ENCODE measurements around the gene PAFAH2.

PAFAH2 gene

DNA sequence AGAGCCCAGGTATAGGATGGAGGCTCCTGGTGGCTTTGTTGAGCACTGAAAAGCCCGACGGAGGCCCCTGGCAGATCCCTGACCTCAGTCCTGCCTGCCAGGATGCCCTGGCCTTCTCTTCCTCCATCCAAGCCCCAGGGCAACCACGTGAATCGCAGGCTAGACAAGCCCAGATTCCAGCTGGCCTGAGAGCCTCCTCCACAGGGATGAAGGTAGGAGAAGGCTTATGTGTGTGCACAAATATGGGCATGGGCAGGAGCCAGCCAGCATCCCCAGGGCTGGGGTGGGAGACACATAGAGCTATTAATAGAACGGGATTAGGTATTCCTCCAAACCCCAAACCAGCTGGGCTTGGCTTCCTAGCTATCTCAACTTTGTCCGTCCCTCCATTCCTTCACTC lies 19.7 kb upstream of the PAFAH2 start:
- Histone ChIP-seq H3K9ac (ENCODE audit: low read length) (no peak overlapping the region), H3K4me1 (ENCODE audit: low read length) (peaks cover 6% of the 10 kb centered on the region; the same call in 1 of the 2 replicates), H3F3A (ENCODE audit: insufficient read depth, low read length) (no peaks in the 10 kb centered on the region), H3K9me3 (replicated peaks; ENCODE audit: insufficient read depth, low read length) (no peaks in the 10 kb centered on the region), H3K27ac (ENCODE audit: low read length) (no peak overlapping the region), H3K36me3 (replicated peaks; ENCODE audit: insufficient read depth, low read length) (no peaks in the 10 kb centered on the region), H2AFZ (ENCODE audit: low read length) (no peak overlapping the region), H3K9me2 (replicated peaks; ENCODE audit: insufficient read depth, low read length) (no peaks in the 10 kb centered on the region), H3K79me2 (ENCODE audit: low read length) (no peaks in the 10 kb centered on the region), H4K20me1 (ENCODE audit: insufficient read depth, low read length) (no peaks in the 10 kb centered on the region), H3K4me3 (ENCODE audit: low read length) (no peak overlapping the region), H3K4me2 (ENCODE audit: low read depth, low read length) (no peak overlapping the region), H3K27me3 (replicated peaks; ENCODE audit: insufficient read depth, low read length) (no peaks in the 10 kb centered on the region)
- DNase-seq = no peak
- TF ChIP-seq CTCF (IDR thresholded peaks at IDR 0.05; ENCODE audit: low read length) (no peak), EZH2 (optimal IDR thresholded peaks at IDR 0.05; ENCODE audit: low read depth, low read length) (no peak), EZH2phosphoT487 (IDR thresholded peaks at IDR 0.05; ENCODE audit: low read length) (no peak)

- no peak overlapping the region for H3K9ac ChIP-seq (ENCODE audit: low read length)
- DNase-seq = no peak
- H3K4me1 ChIP-seq (ENCODE audit: low read length) = peaks cover 6% of the 10 kb centered on the region; the same call in 1 of the 2 replicates
- H2AFZ ChIP-seq (ENCODE audit: low read length) = no peak overlapping the region
- no peak overlapping the region for H3K4me3 ChIP-seq (ENCODE audit: low read length)
- H3K36me3 ChIP-seq (replicated peaks; ENCODE audit: insufficient read depth, low read length) = no peaks in the 10 kb centered on the region
- no peak for TF ChIP-seq EZH2 (optimal IDR thresholded peaks at IDR 0.05; ENCODE audit: low read depth, low read length)
- TF ChIP-seq CTCF (IDR thresholded peaks at IDR 0.05; ENCODE audit: low read length) = no peak
- TF ChIP-seq EZH2phosphoT487 (IDR thresholded peaks at IDR 0.05; ENCODE audit: low read length) = no peak
- H3K9me2 ChIP-seq (replicated peaks; ENCODE audit: insufficient read depth, low read length) = no peaks in the 10 kb centered on the region
- H4K20me1 ChIP-seq (ENCODE audit: insufficient read depth, low read length) = no peaks in the 10 kb centered on the region
- no peak overlapping the region for H3K27ac ChIP-seq (ENCODE audit: low read length)
- H3K79me2 ChIP-seq (ENCODE audit: low read length) = no peaks in the 10 kb centered on the region
- no peaks in the 10 kb centered on the region for H3K9me3 ChIP-seq (replicated peaks; ENCODE audit: insufficient read depth, low read length)
- H3F3A ChIP-seq (ENCODE audit: insufficient read depth, low read length) = no peaks in the 10 kb centered on the region
- H3K27me3 ChIP-seq (replicated peaks; ENCODE audit: insufficient read depth, low read length) = no peaks in the 10 kb centered on the region
- H3K4me2 ChIP-seq (ENCODE audit: low read depth, low read length) = no peak overlapping the region
Measured at GRCh38 chr1:26016953-26017545, 19.2 kb upstream of the PAFAH2 start.

DNA sequence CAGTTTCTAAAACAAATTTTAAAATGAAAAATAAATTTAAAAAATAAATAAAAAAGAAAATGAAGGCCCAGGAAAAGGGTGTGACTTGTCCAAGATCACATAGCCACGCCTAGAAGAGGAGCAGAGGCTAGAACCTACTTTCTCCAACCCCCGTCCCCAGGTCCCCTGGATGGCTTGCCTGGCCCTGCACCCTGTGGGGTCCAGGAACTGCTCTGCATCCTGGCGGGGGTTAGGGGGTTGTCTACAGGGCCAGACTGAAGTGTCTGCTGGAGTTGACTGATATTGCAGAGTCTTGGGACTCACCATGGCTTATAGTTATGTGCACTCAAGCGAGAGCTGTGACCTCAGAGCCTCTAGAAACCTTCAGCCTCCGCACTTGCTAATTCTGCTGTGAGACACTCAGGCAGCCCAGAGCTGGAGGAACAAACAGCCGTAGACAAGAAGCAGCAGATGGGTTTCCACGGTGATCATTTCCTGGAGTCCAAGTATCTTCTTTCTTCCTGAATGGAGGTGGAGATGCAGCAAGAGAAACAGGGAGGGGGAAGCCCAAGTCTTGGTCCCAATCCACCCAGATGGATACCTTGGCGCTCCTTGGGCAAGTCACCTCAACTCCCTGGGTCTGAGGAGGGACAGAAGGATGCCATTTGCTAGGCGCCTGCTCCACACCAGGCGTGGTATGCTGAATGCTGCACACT lies 18.5 kb upstream of the PAFAH2 start:
- Histone ChIP-seq H3K4me1 (ENCODE audit: low read length) (peaks cover 6% of the 10 kb centered on the region; the same call in 1 of the 2 replicates), H3K79me2 (ENCODE audit: low read length) (no peaks in the 10 kb centered on the region), H3F3A (ENCODE audit: insufficient read depth, low read length) (no peaks in the 10 kb centered on the region), H4K20me1 (ENCODE audit: insufficient read depth, low read length) (no peaks in the 10 kb centered on the region), H3K4me2 (ENCODE audit: low read depth, low read length) (no peak overlapping the region), H3K36me3 (replicated peaks; ENCODE audit: insufficient read depth, low read length) (no peaks in the 10 kb centered on the region), H3K9ac (ENCODE audit: low read length) (no peak overlapping the region), H2AFZ (ENCODE audit: low read length) (no peak overlapping the region), H3K27me3 (replicated peaks; ENCODE audit: insufficient read depth, low read length) (no peaks in the 10 kb centered on the region), H3K4me3 (ENCODE audit: low read length) (no peak overlapping the region), H3K9me3 (replicated peaks; ENCODE audit: insufficient read depth, low read length) (no peaks in the 10 kb centered on the region), H3K27ac (ENCODE audit: low read length) (no peak overlapping the region), H3K9me2 (replicated peaks; ENCODE audit: insufficient read depth, low read length) (no peaks in the 10 kb centered on the region)
- no peak for TF ChIP-seq EZH2 (optimal IDR thresholded peaks at IDR 0.05; ENCODE audit: low read depth, low read length)
- TF ChIP-seq CTCF (IDR thresholded peaks at IDR 0.05; ENCODE audit: low read length) = no peak
- TF ChIP-seq EZH2phosphoT487 (IDR thresholded peaks at IDR 0.05; ENCODE audit: low read length) = no peak
- DNase-seq = no peak
